ENCODE data around the gene HSD17B1.

HSD17B1 gene

DNA sequence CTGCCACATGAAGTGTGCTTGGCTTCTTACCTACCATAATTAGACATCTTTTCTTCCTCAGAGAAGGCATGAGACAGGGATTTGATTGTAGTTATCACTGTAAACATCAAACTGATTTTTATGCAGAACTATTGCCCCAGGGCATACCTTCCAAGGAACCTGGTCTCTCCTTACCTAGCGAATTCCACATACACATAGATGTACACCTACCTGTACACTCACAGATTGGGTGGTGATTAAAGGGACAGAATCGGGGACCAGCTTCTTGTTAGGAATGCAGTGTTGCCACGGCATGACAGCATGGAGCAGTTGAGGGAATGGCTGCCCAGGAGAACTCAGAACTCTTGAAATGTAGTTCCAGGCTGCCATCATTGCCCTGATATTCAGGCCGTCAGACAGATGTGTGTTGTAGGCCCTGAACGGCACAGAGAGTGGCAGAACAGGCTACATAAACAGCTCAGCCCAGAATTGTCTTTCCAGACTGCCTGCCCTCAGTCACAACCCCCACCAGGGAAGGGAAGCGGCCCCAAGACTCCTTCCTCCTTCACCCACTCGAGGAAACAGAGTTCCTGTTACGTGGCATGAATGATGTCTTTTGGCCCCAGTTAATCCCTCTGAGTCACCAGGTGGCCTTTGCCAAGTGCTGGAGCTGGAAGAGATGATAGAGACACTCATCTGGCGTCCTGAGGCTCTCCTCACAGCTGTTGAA, 34.5 kb upstream of the HSD17B1 start:
- H3K4me3 ChIP-seq (ENCODE audit: low read length), result no peak overlapping the region
- no peaks in the 10 kb centered on the region for H3K27me3 ChIP-seq (ENCODE audit: low read depth, low read length)
- H3K27ac ChIP-seq (ENCODE audit: low read length), result no peak overlapping the region
- no peaks in the 10 kb centered on the region for H3K9me3 ChIP-seq (ENCODE audit: insufficient read depth, low read length)
- H3K4me1 ChIP-seq (ENCODE audit: low read length), result 0 out of 2 replicates have a peak, but pooled peaks cover 3% of the 10 kb centered on the region
- H3K9ac ChIP-seq (ENCODE audit: low read length), result no peak overlapping the region
- H3K4me2 ChIP-seq (ENCODE audit: low read length), result no peak overlapping the region
- no peaks in the 10 kb centered on the region for H4K20me1 ChIP-seq (ENCODE audit: insufficient read depth, low read length)
- H2AFZ ChIP-seq (ENCODE audit: low read depth, low read length), result no peak overlapping the region
- TF ChIP-seq, protein P1, sequence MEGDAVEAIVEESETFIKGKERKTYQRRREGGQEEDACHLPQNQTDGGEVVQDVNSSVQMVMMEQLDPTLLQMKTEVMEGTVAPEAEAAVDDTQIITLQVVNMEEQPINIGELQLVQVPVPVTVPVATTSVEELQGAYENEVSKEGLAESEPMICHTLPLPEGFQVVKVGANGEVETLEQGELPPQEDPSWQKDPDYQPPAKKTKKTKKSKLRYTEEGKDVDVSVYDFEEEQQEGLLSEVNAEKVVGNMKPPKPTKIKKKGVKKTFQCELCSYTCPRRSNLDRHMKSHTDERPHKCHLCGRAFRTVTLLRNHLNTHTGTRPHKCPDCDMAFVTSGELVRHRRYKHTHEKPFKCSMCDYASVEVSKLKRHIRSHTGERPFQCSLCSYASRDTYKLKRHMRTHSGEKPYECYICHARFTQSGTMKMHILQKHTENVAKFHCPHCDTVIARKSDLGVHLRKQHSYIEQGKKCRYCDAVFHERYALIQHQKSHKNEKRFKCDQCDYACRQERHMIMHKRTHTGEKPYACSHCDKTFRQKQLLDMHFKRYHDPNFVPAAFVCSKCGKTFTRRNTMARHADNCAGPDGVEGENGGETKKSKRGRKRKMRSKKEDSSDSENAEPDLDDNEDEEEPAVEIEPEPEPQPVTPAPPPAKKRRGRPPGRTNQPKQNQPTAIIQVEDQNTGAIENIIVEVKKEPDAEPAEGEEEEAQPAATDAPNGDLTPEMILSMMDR (IDR thresholded peaks at IDR 0.05; ENCODE audit: low read depth, low read length), result no peak
- TF ChIP-seq EZH2phosphoT487 (IDR thresholded peaks at IDR 0.05; ENCODE audit: low read depth), result no peak
- peaks cover 18% of the 10 kb centered on the region for H3K36me3 ChIP-seq (replicated peaks; ENCODE audit: low read depth, low read length)
- no peaks in the 10 kb centered on the region for H3K79me2 ChIP-seq (ENCODE audit: low read length)

DNA sequence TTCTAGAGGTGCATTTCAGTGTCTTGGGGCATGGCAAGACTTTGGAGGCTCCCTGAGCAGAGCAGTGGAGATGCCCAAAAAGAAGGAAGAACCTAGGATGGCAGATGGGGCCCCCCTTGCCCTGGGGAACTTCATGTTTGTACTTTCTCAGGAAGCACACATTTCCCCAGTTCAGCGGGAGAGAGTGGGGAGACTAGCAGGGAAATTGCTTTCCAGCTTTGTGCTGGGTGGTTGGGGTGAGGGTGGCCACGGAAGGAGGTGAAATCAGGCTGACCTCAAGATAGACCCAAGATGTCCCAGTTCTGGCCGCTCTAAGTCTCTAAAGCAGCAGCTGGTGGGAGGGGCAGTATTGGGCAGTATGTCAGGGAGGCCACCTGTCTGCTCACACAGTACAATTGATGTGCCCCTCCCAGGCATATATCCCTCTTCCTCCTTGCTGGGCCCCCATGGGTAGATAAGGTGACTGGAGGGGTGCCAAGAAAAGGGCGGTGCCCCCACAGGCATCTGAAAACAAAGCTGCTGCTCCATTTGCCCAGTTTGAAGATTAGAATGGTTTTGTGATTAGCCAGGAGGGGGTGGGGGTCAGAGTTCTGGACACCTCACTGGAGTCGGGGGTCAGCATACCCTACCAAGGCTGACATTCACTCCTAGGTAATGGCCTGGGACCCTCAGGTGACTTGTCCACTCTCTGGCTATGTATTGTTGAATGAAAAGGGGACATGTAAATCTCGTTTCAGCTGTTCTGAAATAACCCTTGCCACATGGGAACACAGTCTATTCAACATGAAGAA, 33.8 kb upstream of the HSD17B1 start:
- H3K79me2 ChIP-seq (ENCODE audit: low read length), result no peaks in the 10 kb centered on the region
- no peaks in the 10 kb centered on the region for H4K20me1 ChIP-seq (ENCODE audit: insufficient read depth, low read length)
- no peak for TF ChIP-seq EZH2phosphoT487 (IDR thresholded peaks at IDR 0.05; ENCODE audit: low read depth)
- TF ChIP-seq, protein P1 (IDR thresholded peaks at IDR 0.05; ENCODE audit: low read depth, low read length), result no peak
- H3K27ac ChIP-seq (ENCODE audit: low read length), result no peak overlapping the region
- H3K4me2 ChIP-seq (ENCODE audit: low read length), result no peak overlapping the region
- no peak overlapping the region for H2AFZ ChIP-seq (ENCODE audit: low read depth, low read length)
- H3K9ac ChIP-seq (ENCODE audit: low read length), result no peak overlapping the region
- no peaks in the 10 kb centered on the region for H3K27me3 ChIP-seq (ENCODE audit: low read depth, low read length)
- peaks cover 4% of the 10 kb centered on the region for H3K4me1 ChIP-seq (ENCODE audit: low read length)
- H3K4me3 ChIP-seq (ENCODE audit: low read length), result no peak overlapping the region
- no peaks in the 10 kb centered on the region for H3K9me3 ChIP-seq (ENCODE audit: insufficient read depth, low read length)
- H3K36me3 ChIP-seq (replicated peaks; ENCODE audit: low read depth, low read length), result peaks cover 15% of the 10 kb centered on the region

DNA sequence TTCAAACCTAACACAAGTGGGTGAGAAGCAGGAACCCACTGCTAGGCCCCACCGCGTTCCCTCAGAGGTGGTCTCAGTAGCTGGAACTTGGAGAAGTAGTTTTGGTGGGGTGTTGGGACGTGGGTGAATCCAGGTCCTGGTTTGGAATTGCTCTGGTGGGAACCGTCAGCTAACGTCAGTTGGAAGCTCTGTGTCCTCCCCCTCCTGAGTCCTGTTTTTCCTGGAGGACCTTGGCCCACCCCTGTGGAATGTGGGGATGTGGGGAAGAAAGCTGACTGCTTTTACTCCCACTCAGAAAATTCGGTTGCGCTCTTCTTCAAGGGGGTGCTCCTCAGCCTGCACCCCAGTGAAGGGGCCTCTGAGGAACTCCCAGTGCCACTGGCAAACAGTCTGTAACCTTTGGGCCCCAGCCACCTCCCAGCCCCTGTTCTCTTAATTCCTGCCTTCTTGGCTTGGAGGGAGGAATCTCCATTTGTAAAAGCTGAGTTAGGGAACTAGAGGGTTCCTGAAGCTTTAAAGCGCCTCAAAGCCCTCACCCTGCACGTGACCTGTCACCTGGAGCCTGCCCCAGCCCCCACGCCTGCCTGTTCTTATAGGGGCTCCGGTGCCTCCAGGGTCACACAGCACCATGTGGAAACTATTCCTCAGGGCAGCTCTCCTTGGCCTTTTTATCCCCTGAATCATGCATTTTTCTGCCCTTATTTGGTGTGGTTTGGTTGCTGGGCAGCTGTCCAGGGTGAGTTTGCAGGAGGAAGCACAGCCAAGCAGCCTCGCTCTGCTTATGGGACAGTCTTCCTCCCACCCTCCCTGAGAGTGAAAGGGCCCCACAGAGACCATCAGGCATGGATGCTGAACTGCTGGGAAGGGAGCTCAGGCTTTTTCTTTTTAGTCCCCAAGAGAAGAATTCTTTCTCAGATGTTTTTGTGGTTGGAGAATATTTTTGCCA, 32.9 kb upstream of the HSD17B1 start:
- Histone ChIP-seq H3K4me1 (ENCODE audit: low read length) (peaks cover 8% of the 10 kb centered on the region), H3K9ac (ENCODE audit: low read length) (no peak overlapping the region), H4K20me1 (ENCODE audit: insufficient read depth, low read length) (no peaks in the 10 kb centered on the region), H3K79me2 (ENCODE audit: low read length) (no peaks in the 10 kb centered on the region), H2AFZ (ENCODE audit: low read depth, low read length) (no peak overlapping the region), H3K27me3 (ENCODE audit: low read depth, low read length) (no peaks in the 10 kb centered on the region), H3K4me3 (ENCODE audit: low read length) (no peak overlapping the region), H3K27ac (ENCODE audit: low read length) (no peak overlapping the region), H3K4me2 (ENCODE audit: low read length) (no peak overlapping the region), H3K9me3 (ENCODE audit: insufficient read depth, low read length) (no peaks in the 10 kb centered on the region), H3K36me3 (replicated peaks; ENCODE audit: low read depth, low read length) (peaks cover 10% of the 10 kb centered on the region)
- TF ChIP-seq, protein P1 (IDR thresholded peaks at IDR 0.05; ENCODE audit: low read depth, low read length), result no peak
- TF ChIP-seq EZH2phosphoT487 (IDR thresholded peaks at IDR 0.05; ENCODE audit: low read depth), result no peak
